Neural cell (in vitro differentiated cells): ENCODE results near the gene MTMR12. TPM values are rescaled to one million over a fixed set of nuclear protein-coding genes. Genes with fewer than 3 reads are reported as not detected.

Experiments used
- H2AFZ ChIP-seq: fragments of 200-600, 300-800 bp; sonication (generic), shearing (Covaris generic); 2 replicates; pipeline ENCODE4 v1.6.0; 2014; ENCODE audit warnings: low read depth, mild to moderate bottlenecking, antibody characterized with exemption, low read length, moderate library complexity
- H3F3A ChIP-seq: fragments of 200-600 bp; shearing (Covaris generic); 2 replicates; pipeline ENCODE4 v1.6.1; 2016; ENCODE audit warnings: mild to moderate bottlenecking, moderate library complexity, mixed read lengths, antibody characterized with exemption, low read length; ENCODE audit not compliant: insufficient read depth, poor library complexity, severe bottlenecking
- H3K27ac ChIP-seq: fragments of 200-600, 300-800 bp; sonication (generic), shearing (Covaris generic); 2 replicates; pipeline ENCODE4 v1.5.1; 2014; ENCODE audit warnings: mild to moderate bottlenecking, low read length, moderate library complexity
- H3K27me3 ChIP-seq: fragments of 300-800, 200-600 bp; sonication (generic), shearing (Covaris generic); 2 replicates; pipeline ENCODE4 v1.6.0; 2014; ENCODE audit warnings: mild to moderate bottlenecking, low read depth, low read length, moderate library complexity; ENCODE audit not compliant: insufficient read depth
- H3K36me3 ChIP-seq: fragments of 300-800, 200-600 bp; sonication (generic), shearing (Covaris generic); 2 replicates; pipeline ENCODE4 v1.5.1; 2014; ENCODE audit warnings: mild to moderate bottlenecking, antibody characterized with exemption, low read length, moderate library complexity; ENCODE audit not compliant: insufficient read depth
- H3K4me2 ChIP-seq: fragments of 300-800, 200-600 bp; sonication (generic), shearing (Covaris generic); 2 replicates; pipeline ENCODE4 v1.6.0; 2014; ENCODE audit warnings: mild to moderate bottlenecking, low read length
- H3K4me3 ChIP-seq: fragments of 300-800, 200-600 bp; sonication (generic), shearing (Covaris generic); 2 replicates; pipeline ENCODE4 v1.5.1; 2014; ENCODE audit warnings: mild to moderate bottlenecking, low read length, moderate library complexity
- H3K79me2 ChIP-seq: fragments of 200-600 bp; shearing (Covaris generic); replicated peaks from 2 replicates; pipeline ENCODE4 v1.6.0; 2014; ENCODE audit warnings: mild to moderate bottlenecking, low read length, moderate library complexity; ENCODE audit not compliant: insufficient read depth
- H3K9ac ChIP-seq: fragments of 300-800, 200-600 bp; sonication (generic), shearing (Covaris generic); 2 replicates; pipeline ENCODE4 v1.6.1; 2016; ENCODE audit warnings: mild to moderate bottlenecking, low read length, mixed read lengths
- H3K9me2 ChIP-seq: fragments of 200-600 bp; shearing (Covaris generic); 2 replicates; pipeline ENCODE4 v1.6.1; 2016; ENCODE audit warnings: mild to moderate bottlenecking, low read length, mixed read lengths; ENCODE audit not compliant: insufficient read depth
- H3K9me3 ChIP-seq: fragments of 200-600, 300-800 bp; sonication (generic), shearing (Covaris generic); 2 replicates; pipeline ENCODE4 v1.6.1; 2016; ENCODE audit warnings: mild to moderate bottlenecking, mixed run types, low read length, moderate library complexity, mixed read lengths
- H4K20me1 ChIP-seq: fragments of 200-600 bp; shearing (Covaris generic); 2 replicates; pipeline ENCODE4 v1.6.1; 2016; ENCODE audit warnings: mild to moderate bottlenecking, mixed run types; ENCODE audit not compliant: insufficient read depth
- CTCF ChIP-seq: fragments of 450-650 bp; IDR thresholded peaks from 2 replicates; pipeline ENCODE4 v1.5.1; 2014; ENCODE audit warnings: antibody characterized with exemption, mild to moderate bottlenecking, moderate library complexity; ENCODE audit not compliant: poor library complexity, severe bottlenecking
- EP300 ChIP-seq: fragments of 450-650 bp; conservative IDR thresholded peaks from 2 replicates; pipeline ENCODE4 v1.6.1; 2014; ENCODE audit warnings: antibody characterized with exemption, mild to moderate bottlenecking, moderate library complexity; ENCODE audit not compliant: poor library complexity, severe bottlenecking
- EZH2 ChIP-seq: fragments of 200-600, 300-800 bp; shearing (Covaris generic), sonication (generic); IDR thresholded peaks from 2 replicates; pipeline ENCODE4 v1.6.1; 2014; ENCODE audit warnings: antibody characterized with exemption, low read length, borderline replicate concordance, mild to moderate bottlenecking; ENCODE audit not compliant: insufficient read depth, poor library complexity, severe bottlenecking
- MXI1 ChIP-seq: fragments of 450-650 bp; conservative IDR thresholded peaks from 2 replicates; pipeline ENCODE4 v1.6.1; 2014; ENCODE audit warnings: antibody characterized with exemption, mild to moderate bottlenecking; ENCODE audit not compliant: poor library complexity, severe bottlenecking
- POLR2AphosphoS5 ChIP-seq: IDR thresholded peaks from 2 replicates; pipeline ENCODE4 v1.6.1; 2012
- RAD21 ChIP-seq: fragments of 450-650 bp; conservative IDR thresholded peaks from 2 replicates; pipeline ENCODE4 v1.6.1; 2014; ENCODE audit warnings: antibody characterized with exemption, mild to moderate bottlenecking, moderate library complexity
- SMC3 ChIP-seq: fragments of 450-650 bp; conservative IDR thresholded peaks from 2 replicates; pipeline ENCODE4 v1.6.1; 2014; ENCODE audit warnings: antibody characterized with exemption, mild to moderate bottlenecking, moderate library complexity; ENCODE audit not compliant: poor library complexity
- TAF1 ChIP-seq: IDR thresholded peaks from 2 replicates; pipeline ENCODE4 v1.6.1; 2012; ENCODE audit warnings: low read depth
- polyA plus RNA-seq: library from polyadenylated mRNA; depleted of rRNA; stranded (reverse); fragments of >200 nt; gene quantifications from 2 replicates; pipeline ENCODE4 v1.2.3, GENCODE V29; 2014
- TF ChIP-seq, protein P1 (sequence below): IDR thresholded peaks from 2 replicates; pipeline ENCODE4 v1.6.1; 2012; ENCODE audit warnings: borderline replicate concordance

The MTMR12 gene
- polyA plus RNA-seq, 1 donor from 2014 or later = 13.5 TPM

GRCh38 chr5:32263684-32264083, 49.1 kb downstream of the MTMR12 start:
- Histone ChIP-seq H3K9me2 (no peaks in the 10 kb centered on the region), H3K79me2 (no peaks in the 10 kb centered on the region), H3K9me3 (no peaks in the 10 kb centered on the region), H3K36me3 (peaks cover 17% of the 10 kb centered on the region), H3K27ac (no peak overlapping the region), H3F3A (no peaks in the 10 kb centered on the region), H3K9ac (no peak overlapping the region), H3K4me2 (no peak overlapping the region), H3K27me3 (no peaks in the 10 kb centered on the region), H2AFZ (no peak overlapping the region), H3K4me3 (no peak overlapping the region), H4K20me1 (no peaks in the 10 kb centered on the region)
- TF ChIP-seq TAF1 (no peak), EP300 (no peak), CTCF (no peak), EZH2 (no peak)
- TF ChIP-seq, protein P1, sequence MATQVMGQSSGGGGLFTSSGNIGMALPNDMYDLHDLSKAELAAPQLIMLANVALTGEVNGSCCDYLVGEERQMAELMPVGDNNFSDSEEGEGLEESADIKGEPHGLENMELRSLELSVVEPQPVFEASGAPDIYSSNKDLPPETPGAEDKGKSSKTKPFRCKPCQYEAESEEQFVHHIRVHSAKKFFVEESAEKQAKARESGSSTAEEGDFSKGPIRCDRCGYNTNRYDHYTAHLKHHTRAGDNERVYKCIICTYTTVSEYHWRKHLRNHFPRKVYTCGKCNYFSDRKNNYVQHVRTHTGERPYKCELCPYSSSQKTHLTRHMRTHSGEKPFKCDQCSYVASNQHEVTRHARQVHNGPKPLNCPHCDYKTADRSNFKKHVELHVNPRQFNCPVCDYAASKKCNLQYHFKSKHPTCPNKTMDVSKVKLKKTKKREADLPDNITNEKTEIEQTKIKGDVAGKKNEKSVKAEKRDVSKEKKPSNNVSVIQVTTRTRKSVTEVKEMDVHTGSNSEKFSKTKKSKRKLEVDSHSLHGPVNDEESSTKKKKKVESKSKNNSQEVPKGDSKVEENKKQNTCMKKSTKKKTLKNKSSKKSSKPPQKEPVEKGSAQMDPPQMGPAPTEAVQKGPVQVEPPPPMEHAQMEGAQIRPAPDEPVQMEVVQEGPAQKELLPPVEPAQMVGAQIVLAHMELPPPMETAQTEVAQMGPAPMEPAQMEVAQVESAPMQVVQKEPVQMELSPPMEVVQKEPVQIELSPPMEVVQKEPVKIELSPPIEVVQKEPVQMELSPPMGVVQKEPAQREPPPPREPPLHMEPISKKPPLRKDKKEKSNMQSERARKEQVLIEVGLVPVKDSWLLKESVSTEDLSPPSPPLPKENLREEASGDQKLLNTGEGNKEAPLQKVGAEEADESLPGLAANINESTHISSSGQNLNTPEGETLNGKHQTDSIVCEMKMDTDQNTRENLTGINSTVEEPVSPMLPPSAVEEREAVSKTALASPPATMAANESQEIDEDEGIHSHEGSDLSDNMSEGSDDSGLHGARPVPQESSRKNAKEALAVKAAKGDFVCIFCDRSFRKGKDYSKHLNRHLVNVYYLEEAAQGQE = no peak

DNA sequence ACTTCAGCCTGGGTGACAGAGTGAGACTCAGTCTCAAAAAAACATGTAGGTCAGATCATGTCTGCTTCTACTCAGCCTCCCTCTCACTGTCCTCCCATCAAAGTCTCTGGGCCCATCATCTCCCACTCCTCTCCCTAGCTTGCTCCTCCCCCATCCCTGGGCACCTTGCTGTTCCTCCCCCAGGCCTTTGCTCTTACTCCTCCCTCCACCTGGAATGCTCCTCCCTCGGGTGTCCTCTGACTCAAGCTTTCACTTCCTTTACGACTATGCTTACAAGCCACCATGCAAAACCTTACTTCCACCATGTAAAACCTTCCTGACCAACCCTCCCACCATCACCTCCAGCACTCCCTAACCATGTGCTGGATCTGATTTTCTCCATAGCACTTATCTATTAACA, 51.5 kb downstream of the MTMR12 start:
- no peaks in the 10 kb centered on the region for H3K9me3 ChIP-seq
- H3K27ac ChIP-seq = no peak overlapping the region
- H3K27me3 ChIP-seq = no peaks in the 10 kb centered on the region
- H3F3A ChIP-seq = no peaks in the 10 kb centered on the region
- no peaks in the 10 kb centered on the region for H3K9me2 ChIP-seq
- H4K20me1 ChIP-seq = no peaks in the 10 kb centered on the region
- H3K9ac ChIP-seq = no peak overlapping the region
- no peaks in the 10 kb centered on the region for H3K79me2 ChIP-seq
- H3K36me3 ChIP-seq = peaks cover 25% of the 10 kb centered on the region
- TF ChIP-seq, protein P1 = no peak
- no peak for TF ChIP-seq MXI1
- TF ChIP-seq SMC3 = no peak
- TF ChIP-seq RAD21 = no peak
- TF ChIP-seq POLR2AphosphoS5 = no peak
- TF ChIP-seq EP300 = no peak
- no peak for TF ChIP-seq TAF1
- TF ChIP-seq EZH2 = no peak
- TF ChIP-seq CTCF = no peak
- no peak overlapping the region for H3K4me2 ChIP-seq
- no peak overlapping the region for H3K4me3 ChIP-seq
- H2AFZ ChIP-seq = no peak overlapping the region
